LHCN-M2 (cell line): Measurements from ENCODE around the gene KRT16. TPM values are rescaled to one million over a fixed set of nuclear protein-coding genes. Genes with fewer than 3 reads are reported as not detected.
"Not testable (repeated sequence)": the region's sequence is repeated elsewhere in the genome, so short reads cannot be mapped to it uniquely, and the experiment has no call there.

Experiments
- DNase-seq: peaks from one replicate; pipeline ENCODE4 v3.0.0-alpha.2; 2012; ENCODE audit warnings: low read depth
- total RNA-seq: library from RNA; depleted of rRNA; stranded (reverse); fragments of >200 nt; gene quantifications from 2 replicates; pipeline ENCODE4 v1.2.3, GENCODE V29; 2014

KRT16 gene
- total RNA-seq, 1 experiment from 2014 or later = not detected

- peak; percentile 9 for DNase-seq
Observed at GRCh38 chr17:41583137-41584127, 29.1 kb downstream of the KRT16 start.

GRCh38 chr17:41582061-41582968 lies 30.3 kb downstream of the KRT16 start:
- not testable (repeated sequence) for DNase-seq

- DNase-seq = no peak
Observed at GRCh38 chr17:41581366-41582060, 31.1 kb downstream of the KRT16 start.

- no peak for DNase-seq
Observed at GRCh38 chr17:41580687-41581365, 31.7 kb downstream of the KRT16 start.

- DNase-seq = no peak
Observed at GRCh38 chr17:41580244-41580575, 32.4 kb downstream of the KRT16 start.

GRCh38 chr17:41579484-41580243 lies 32.9 kb downstream of the KRT16 start:
- DNase-seq = peak; percentile 65

- DNase-seq = no peak
Observed at GRCh38 chr17:41578971-41579370, 33.6 kb downstream of the KRT16 start.

GRCh38 chr17:41578538-41578937 lies 34.0 kb downstream of the KRT16 start:
- DNase-seq = no peak

GRCh38 chr17:41576740-41577139 lies 35.8 kb downstream of the KRT16 start:
- not testable (repeated sequence) for DNase-seq

GRCh38 chr17:41575336-41575735 lies 37.2 kb downstream of the KRT16 start:
- DNase-seq = no peak

GRCh38 chr17:41571561-41572434 lies 40.8 kb downstream of the KRT16 start, which contains the start of gene KRT9:
TSS of gene KRT9 (minus strand) at chr17:41572059. CDS start at chr17:41571992, 67 bp downstream.
- DNase-seq = no peak

- DNase-seq = no peak
Observed at GRCh38 chr17:41567317-41567716, 45.2 kb downstream of the KRT16 start.

- DNase-seq = no peak
Observed at GRCh38 chr17:41565338-41565737, 47.2 kb downstream of the KRT16 start.

GRCh38 chr17:41563607-41564170 lies 48.9 kb downstream of the KRT16 start:
- DNase-seq = no peak

GRCh38 chr17:41561554-41561953 lies 51.0 kb downstream of the KRT16 start:
- no peak for DNase-seq
